Left cardiac atrium (tissue), 4 donors: ENCODE data around the gene NOD1. TPM values are rescaled to one million over a fixed set of nuclear protein-coding genes. Genes with fewer than 3 reads are reported as not detected.
"Not testable (repeated sequence)": the region's sequence is repeated elsewhere in the genome, so short reads cannot be mapped to it uniquely, and the experiment has no call there.

Experiments used
- ATAC-seq, 2 donors: fragments of 200-7000 bp; cut with Tn5 transposase; one replicate each; pipeline ENCODE4 v1.9.1; 2020; ENCODE audit warnings: mild to moderate bottlenecking in 2 of 2, moderate library complexity in 2 of 2
- DNase-seq: peaks from one replicate; pipeline ENCODE4 v3.0.0-alpha.2; 2020
- intact Hi-C, 2 donors: fragments of 100-400 bp; cut with DNase I; formaldehyde crosslinking; loops; one replicate each; pipeline versions ENCODE4 v1.14.1 to v1.15.1; 2022 to 2023
- total RNA-seq, 2 donors: library from RNA; stranded (reverse); fragmentation: NEBNext Ultra II Directional; extraction: Animal tissue kit (Norgen Biotek cat#: 25700); gene quantifications; one replicate each; pipeline ENCODE4 v1.2.1, GENCODE V29; 2021
- donor health status: DM: no; HTN: yes; CAD: no.
- donor health status: DM: no; HTN: yes; CAD: no; lungs with severe emphysema.
- donor health status: DM: yes; HTN: yes; CAD: no.
- donor health status: Dilated cardiomyopathy.

The NOD1 gene
- total RNA-seq, 2 donors from 2014 or later = 10.6 to 18.1 TPM

DNA sequence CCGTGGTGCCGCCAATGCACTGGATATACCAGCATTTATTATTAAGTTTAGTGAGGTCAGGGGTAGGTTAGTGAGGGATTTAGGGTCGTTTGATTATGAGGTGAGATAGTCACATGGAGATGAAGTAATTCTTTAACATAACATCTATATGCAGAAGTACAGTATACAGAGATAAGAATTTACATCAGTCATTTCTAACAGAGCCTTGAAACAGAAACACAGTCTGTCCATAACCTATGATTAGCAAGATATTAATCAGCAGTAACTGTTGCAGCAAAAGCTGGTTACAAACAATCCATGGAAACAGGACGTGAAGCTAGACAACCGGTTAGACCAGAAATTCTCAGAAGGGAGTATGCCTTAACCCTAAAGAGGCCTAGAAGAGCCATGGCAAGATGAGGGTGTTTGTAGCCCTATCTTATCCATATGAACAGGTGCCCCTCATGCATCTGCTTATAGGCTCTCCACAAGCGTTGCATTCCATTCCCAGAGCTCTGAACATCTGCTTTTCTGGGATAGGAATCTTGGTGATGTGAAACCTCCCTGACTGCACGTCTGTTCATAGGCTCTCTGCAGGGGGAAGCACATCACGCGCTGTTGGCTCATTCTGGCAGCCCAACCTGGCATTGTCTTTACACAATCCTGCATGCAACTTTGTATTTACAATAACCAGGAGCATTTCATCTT lies 30.7 kb upstream of the NOD1 start:
- intact Hi-C loops = loop anchor here in 1 of 2 donors (10.0 kb wide), 1 partner anchor 65 kb away; no protein-coding TSS in a partner anchor
- not testable (repeated sequence) for DNase-seq, ATAC-seq

DNA sequence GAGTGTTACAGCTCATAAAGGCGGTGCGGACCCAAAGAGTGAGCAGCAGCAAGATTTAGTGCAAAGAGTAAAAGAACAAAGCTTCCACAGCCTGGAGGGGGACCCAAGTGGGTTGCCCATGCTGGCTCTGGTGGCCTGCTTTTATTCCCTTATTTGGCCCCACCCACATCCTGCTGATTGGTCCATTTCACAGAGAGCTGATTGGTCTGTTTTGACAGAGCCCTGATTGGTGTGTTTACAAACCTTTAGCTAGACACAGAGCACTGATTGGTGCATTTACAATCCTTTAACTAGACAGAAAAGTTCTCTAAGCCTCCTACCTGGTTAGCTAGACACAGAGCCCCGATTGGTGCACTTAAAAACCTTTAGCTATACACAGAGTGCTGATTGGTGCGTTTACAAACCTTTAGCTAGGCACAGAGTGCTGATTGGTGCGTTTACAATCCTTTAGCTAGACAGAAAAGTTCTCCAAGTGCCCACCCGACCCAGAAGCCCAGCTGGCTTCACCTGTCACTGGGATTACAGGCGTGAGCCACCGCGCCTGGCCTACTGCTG lies 28.8 kb upstream of the NOD1 start:
- not testable (repeated sequence) for DNase-seq
- intact Hi-C loops = loop anchor here in 1 of 2 donors (10.0 kb wide), 1 partner anchor 63 kb away; no protein-coding TSS in a partner anchor

DNA sequence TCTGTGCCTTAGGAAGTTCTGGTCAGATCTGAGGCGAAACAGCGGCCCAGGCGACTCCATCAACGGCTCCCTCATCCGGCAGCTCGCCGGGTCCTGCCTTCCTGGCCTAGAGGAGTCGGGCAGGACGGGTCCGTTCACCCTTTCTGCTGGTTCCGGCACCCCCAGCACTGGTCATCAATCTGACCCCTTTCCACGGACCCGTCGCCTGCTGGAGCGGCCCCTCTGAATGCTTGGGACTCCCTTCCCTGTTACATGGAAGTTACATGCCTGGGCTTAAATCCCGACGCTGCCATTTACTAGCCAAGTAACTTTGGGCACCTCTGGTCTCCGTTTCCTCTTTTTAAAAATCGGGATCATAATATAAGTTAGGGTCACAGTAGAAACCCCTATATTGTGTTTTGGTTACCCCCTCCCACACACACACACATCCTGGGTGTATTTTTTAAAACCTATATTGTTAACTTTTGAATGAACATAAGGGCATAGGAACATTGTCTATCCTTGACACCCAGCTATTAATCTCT lies 26.7 kb upstream of the NOD1 start:
- DNase-seq = no peak
- peak in 1 of 2 donors; percentile 28 for ATAC-seq
- intact Hi-C loops = loop anchor here in 1 of 2 donors (2.0 to 10.0 kb wide), 2 partner anchors 26 to 60 kb away; partner anchors contain the start of gene NOD1

More for the DNA sequence above, 28.8 kb upstream of the NOD1 start:
- ATAC-seq = not testable (repeated sequence)

DNA sequence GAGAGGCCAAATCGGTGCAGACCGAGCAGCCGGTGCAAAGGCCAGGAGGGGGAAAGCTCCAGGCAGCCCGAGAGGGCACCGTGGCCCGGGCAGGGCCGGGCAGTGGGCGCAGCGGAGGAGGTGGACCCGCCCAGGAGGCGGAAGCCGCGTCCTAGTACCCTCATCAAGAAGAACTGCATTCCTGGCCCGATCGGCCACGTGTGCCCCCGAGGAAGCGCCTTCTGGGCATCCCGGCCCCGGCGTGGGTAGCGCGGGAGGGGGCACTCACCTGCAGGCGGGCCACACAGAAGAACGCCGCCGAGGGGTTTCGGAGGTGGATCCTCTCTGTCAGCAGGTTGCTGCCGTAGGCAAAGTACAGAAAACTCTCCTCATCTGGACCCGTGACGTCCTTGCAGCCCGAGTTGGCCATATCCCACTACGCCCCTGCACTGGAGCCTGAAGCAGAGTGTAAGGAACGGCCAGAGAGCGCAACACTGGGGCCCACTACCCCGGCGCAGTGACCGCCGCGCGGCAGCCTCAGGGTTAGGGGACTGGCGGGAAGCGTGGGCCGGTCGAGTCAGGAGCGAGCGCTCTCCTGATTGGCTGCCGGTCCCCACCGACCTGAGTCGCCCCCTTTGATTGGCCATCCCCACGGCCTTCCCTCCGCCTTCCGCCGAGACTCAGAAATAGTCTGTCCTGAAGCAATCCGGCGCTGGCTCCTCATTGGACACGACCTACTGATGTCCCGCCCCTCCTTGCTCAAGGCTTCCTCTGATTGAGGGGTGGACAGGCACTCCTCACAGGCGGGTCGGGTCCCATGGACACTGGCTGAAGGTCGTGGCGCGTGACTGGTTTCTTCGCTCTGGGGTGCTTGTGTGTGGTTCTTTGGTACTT lies 26.0 kb upstream of the NOD1 start, which contains the start of gene GGCT:
GGCT (minus strand) TSS at position 529 of the 873 bp plus-strand sequence; CDS start at position 409, 120 bp downstream.
- peak; percentile 100 for DNase-seq
- intact Hi-C loops = loop anchor here in 1 of 2 donors (2.0 to 10.0 kb wide), 2 partner anchors 26 to 60 kb away; partner anchors contain the start of gene NOD1
- peak; percentile 99 for ATAC-seq

DNA sequence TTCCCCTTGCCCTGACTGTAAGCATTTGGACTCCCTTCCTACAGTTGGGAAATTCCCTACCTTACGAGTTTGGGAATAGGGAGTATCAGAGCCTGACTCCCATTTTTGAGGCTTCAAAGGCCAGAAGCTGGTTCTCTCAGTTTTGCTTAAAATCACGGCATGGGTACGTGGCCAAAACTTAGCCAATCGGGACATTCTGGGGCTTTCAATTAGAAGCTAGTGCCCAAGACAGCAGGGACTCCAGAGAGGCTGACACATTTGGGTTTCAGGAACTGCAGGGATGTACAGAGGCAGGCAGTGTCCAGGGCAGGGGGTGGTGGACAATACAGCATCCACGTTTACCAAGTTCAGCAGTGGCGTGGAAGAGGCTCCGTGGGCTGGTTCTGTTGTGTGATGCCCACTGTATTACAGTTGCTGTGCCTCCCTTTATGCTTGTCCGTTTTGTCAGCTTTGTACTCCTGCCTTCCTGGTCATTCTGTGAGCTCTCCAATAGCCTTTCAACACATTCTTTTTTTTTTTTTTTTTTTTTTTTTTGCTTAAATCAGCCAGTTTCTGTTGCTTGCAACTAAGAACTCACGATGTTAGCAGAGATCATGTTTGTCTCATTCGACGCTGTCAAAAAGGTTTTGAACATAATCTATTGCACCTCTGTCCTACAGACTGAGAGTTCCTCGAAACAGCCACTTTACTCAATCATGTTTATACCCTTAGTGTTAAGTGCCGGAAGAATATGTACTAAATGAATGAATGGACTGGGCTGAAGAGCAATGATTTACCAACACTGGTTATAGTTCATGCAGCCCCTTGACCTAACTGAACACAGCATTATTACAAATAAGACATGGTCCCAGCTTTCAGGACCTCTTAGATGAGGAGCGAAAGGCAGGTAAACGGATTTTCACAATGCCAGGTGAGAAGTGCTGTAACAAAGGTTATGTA lies 25.0 kb upstream of the NOD1 start:
- intact Hi-C loops = loop anchor here in 1 of 2 donors (2.0 to 10.0 kb wide), 2 partner anchors 25 to 59 kb away; partner anchors contain the start of gene NOD1
- no peak for ATAC-seq

DNA sequence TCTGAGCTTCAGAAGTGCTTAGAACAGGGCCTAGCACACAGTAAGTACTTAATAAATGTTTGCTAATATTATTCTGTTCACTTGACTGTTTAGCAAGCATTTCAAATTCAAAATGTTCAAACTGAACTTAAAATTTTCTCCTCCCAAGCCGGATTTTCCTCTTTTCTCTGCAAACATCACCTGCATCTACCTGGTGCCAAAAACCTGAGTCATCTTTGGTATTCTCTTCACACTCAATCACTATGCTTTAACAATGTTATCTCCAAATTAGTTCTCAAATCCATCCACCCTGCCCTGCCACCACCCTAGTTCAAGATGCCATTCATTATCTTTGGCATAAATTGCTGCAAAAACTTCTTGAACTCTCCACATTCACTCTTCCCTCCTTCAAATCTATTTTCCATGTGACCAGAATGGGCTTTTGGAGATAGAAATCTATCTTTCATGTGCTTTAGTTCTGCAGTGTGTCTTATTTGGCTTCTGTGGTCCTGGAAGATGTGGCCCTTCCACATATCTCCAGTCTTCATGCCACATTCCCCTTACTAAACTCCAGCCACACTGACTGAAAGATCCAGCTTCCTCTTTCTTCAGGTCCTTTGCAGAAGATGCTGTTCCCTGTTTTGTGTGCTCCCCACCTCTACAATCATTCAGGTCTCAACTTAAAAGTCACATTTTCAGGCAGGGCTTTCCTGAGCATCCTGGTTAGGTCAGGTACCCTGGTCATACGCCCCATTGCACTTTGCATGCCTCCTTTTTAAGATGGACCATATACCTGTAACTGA lies 24.1 kb upstream of the NOD1 start:
- DNase-seq (no peak), ATAC-seq (no peak)
- intact Hi-C loops = loop anchor here in 1 of 2 donors (10.0 kb wide), 1 partner anchor 58 kb away; no protein-coding TSS in a partner anchor

More for the DNA sequence above, 25.0 kb upstream of the NOD1 start:
- no peak for DNase-seq

DNA sequence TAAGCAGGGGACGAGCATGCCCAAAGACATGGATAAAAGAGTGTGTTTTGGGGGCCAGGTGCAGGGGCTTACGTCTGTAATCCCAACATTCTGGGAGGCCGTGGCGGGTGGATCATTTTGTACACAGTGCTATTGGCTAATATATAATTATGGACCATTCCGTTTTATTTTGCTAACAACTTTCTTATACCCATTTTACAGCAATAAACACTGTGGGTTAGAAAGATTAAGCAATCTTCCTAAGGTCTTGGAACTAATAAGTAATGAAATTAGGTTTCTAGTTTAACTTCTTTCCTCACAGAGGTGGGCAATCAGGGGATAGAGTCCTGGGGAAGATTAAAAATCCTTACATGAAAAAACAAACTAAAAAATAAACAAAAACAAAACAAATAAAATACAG lies 22.7 kb upstream of the NOD1 start:
- DNase-seq (no peak), ATAC-seq (no peak)
- intact Hi-C loops = loop anchor here in 1 of 2 donors (10.0 kb wide), 1 partner anchor 56 kb away; no protein-coding TSS in a partner anchor

DNA sequence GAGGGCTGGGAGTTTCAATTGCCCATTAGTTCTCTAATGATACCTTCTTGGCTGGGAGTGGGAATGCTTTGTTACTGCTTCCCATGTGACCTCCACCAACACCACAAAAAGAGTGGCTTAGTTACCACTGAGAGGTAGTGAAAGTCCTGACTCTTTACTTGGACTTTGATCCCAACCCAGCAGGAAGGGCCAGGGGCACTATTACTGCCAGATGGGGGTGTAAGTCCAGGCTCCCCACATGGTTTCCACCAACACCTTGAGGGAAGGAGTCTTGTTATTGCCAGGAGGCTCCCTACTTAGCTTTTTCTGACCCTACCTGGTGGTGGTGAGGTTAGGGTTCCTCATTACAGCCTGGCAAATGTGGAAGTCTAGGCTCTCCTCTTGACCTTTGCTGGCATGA lies 14.6 kb upstream of the NOD1 start:
- ATAC-seq (no peak), DNase-seq (no peak)
- intact Hi-C loops = no loop called here

DNA sequence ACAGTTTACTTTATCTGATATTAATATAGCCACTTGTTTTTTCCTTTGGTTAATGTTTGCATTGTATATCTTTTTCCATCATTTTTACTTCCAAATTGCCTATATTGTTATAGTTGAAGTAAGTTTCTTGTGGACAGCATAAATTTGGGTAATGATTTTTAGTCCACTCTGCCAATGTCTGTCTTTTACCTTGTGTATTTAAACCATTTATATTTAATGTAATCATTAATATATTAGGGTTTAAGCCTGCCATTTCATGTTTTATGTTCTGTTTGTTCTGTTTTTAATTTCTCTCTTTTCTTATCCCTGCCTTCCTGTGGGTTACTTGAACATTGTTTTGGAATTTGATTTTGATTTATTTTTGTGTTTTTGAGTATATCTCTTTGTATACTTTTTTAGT lies 12.8 kb upstream of the NOD1 start:
- ATAC-seq = no peak
- DNase-seq = no peak
- intact Hi-C loops = no loop called here

DNA sequence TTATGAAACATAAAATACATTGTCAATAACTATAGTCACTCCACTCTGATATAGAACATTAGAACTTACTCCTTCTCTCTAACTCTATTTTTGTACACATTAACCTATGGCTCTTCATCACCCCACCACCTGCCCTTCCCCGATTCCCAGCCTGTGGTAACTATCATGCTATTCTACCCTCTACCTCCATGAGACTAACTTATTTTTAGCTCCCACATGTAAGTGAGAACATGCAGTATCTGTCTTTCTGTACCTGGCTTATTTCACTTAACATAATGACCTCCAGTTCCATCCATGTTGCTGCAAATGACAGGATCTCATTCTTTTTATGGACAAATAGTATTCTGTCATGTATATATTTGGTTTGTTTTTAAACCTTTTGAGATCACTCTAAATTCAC lies 8.8 kb upstream of the NOD1 start:
- ATAC-seq (no peak), DNase-seq (no peak)
- intact Hi-C loops = no loop called here

DNA sequence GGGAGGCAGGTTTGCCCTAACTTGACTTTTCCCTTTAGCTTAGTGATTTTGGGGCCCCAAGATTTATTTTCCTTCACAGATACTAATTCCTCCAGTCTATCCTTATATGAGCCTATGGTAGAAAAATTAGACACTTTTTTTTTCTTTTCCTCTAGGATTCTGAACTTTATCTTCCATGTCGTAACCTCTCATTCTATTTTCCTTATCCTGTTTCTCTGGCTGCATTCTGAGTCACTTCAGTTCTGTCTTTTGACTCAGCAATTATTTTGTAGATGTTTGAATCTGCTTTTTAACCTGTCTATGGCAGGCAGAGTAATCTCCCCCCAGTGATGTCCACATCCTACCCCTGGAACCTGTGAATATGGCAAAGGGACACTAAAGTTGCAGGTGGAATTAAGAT lies 7.1 kb upstream of the NOD1 start:
- DNase-seq (no peak), ATAC-seq (no peak)
- intact Hi-C loops = no loop called here

DNA sequence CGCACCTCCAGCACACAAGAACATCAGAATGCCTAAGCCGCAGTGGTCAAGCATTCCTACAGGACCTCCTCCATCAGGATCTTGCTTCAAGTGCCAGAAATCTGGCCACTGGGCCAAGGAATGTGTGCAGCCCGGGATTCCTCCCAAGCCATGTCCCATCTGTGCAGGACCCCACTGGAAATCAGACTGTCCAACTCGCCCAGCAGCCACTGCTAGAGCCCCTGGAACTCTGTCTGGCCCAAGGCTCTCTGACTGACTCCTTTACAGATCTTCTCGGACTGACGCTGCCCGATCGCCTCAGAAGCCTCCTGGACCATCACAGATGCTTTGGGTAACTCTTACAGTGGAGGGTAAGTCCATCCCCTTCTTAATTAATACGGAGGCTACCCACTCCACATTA lies 2.8 kb upstream of the NOD1 start:
- intact Hi-C loops = not testable (repeated sequence)

DNA sequence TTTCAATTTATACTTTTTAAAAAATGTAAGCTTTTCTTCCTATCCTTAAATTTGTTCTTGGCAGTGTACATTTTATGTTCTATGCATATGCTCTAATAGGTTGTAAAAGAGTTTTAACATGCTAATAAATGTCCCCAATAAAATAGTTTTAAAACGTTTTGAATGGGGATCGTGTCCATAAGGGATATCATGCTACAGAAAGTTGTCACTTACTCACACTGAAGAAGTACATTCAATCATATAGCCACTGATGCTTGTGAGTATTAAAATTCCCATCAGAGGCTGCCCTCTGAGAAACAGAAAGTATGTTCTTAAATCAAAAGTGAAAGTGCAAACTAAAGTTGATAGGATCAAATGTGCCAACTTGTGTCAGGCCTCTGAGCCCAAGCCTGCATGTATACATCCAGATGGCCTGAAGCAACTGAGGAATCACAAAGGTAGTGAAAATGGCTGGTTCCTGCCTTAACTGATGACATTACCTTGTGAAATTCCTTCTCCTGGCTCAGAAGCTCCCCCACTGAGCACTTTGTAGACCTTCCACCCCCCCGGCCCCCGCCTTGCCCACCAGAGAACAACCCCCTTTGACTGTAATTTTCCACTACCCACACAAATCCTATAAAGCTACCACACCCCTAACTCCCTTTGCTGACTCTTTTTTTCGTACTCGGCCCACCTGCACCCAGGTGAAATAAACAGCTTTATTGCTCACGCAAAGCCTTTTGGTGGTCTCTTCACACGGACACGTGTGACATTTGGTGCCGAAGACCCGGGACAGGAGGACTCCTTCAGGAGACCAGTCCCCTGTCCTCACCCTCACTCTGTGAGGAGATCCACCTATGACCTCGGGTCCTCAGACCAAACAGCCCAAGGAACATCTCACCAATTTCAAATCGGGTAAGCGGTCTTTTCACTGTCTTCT lies 877 bp upstream of the NOD1 start:
- intact Hi-C loops = loop anchor here in 1 of 2 donors (2.0 kb wide), 1 partner anchor 25 kb away; the partner anchor contains the start of gene GGCT
- no peak for ATAC-seq
- no peak for DNase-seq

More for the DNA sequence above, 2.8 kb upstream of the NOD1 start:
- DNase-seq, ATAC-seq: not testable (repeated sequence)

DNA sequence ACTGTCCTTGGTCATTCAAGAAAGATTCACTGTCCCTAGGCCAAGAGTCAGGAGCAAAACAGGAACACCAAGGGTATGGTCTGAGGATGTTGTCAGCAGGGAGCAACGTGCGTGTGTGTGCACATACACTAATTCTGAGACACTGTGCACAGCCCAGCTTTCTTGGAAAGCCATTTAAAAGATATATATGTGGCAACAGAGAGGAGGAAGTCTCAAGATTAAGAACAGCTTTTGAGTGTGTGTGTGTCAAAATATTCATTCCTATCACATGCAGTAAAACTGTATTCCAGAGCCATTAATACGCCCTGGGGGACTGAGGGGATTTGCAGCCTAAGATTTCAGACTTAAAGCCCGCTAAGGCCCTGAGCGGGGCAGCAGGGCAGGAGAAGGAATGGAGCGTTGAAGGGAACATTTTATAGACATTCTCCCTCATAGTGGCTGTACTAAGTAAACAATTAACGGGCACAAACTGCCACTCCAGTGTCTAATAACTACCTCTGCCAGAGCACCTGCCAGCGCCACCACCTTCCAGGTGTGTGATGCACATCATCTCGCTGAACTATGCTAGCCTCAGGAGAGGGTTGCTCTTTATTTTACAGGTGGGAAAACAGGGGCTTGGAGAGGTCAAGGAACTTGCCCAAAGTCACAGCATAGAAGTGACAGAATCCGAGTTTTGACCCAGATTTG lies 2.0 kb downstream of the NOD1 start:
- no peak for DNase-seq
- ATAC-seq = no peak
- intact Hi-C loops = no loop called here

DNA sequence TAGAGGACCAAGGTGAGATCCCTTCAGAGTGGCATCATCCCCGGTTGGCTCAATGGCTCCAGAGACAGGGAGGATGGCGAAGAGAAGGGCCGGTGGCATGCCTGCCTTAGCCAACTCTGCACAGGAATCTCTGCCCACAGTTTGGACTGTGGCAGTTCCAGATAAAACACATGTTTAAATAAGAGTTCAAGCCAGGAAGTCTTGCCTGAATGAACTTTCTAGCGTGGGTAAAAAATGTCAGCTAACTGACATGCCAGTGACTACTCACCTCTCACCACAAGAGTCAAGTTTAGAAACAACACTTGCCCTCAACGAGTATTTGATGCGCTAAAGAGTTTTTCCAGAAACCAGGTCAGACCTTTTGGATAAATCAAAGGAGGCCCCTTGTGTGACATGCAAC lies 3.0 kb downstream of the NOD1 start:
- DNase-seq = no peak
- intact Hi-C loops = no loop called here
- ATAC-seq = no peak

DNA sequence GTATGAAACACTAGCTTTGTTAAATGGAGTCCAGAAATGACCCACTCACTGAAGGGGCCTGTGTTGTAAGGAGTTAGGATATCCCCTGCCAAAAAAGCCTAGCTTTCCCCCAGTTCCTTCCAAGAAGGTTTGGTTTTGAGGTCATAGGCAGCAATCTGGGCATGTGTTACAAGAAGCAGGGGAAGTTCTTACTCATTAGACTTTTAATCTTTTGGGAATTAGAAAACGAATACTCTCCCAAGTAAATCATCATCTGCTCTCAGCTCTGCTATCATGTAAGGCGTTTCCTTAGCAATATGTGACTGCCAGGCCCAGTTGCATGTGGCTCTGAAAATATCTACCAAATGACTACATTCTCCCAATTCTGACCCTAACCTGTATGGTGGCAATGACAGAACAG lies 3.7 kb downstream of the NOD1 start:
- intact Hi-C loops = no loop called here
- DNase-seq (no peak), ATAC-seq (peak; percentile 19 to 21)
